ENCODE measurements around the gene SMS.

DNA sequence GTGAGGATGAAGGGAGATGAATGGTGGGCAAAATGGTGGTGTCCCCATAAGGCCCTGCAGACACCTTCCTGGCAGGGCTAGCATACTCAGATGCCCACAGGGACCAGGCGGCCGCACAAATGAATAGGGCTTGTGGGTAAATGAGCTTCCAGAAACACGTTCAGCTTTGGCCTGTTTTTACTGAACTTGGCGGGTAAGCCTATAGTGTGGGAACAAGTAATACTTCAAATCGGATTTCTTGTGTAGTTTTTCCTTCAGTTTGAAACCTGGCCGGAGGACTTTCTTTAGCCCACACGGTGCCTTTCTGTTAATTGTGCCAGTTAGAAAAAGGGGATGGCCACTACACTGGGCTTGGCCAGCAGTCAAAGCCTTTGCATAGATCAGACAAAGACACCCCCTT is 22.8 kb downstream of the SMS start:
- TF ChIP-seq, protein P1, sequence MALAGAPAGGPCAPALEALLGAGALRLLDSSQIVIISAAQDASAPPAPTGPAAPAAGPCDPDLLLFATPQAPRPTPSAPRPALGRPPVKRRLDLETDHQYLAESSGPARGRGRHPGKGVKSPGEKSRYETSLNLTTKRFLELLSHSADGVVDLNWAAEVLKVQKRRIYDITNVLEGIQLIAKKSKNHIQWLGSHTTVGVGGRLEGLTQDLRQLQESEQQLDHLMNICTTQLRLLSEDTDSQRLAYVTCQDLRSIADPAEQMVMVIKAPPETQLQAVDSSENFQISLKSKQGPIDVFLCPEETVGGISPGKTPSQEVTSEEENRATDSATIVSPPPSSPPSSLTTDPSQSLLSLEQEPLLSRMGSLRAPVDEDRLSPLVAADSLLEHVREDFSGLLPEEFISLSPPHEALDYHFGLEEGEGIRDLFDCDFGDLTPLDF (CRISPR knock-in tag; IDR thresholded peaks at IDR 0.05), result no peak
- TF ChIP-seq FOXK1 (CRISPR knock-in tag; IDR thresholded peaks at IDR 0.05) (no peak), ZBTB21 (CRISPR knock-in tag; IDR thresholded peaks at IDR 0.05; ENCODE audit: borderline replicate concordance) (no peak), ZNF416 (CRISPR knock-in tag; IDR thresholded peaks at IDR 0.05) (no peak), JUN (CRISPR knock-in tag; IDR thresholded peaks at IDR 0.05) (no peak), EMX1 (CRISPR knock-in tag; IDR thresholded peaks at IDR 0.05) (no peak), FOXP1 (CRISPR knock-in tag; IDR thresholded peaks at IDR 0.05; ENCODE audit: borderline replicate concordance) (no peak), NR2C2 (CRISPR knock-in tag; IDR thresholded peaks at IDR 0.05) (no peak), CREB1 (CRISPR knock-in tag; IDR thresholded peaks at IDR 0.05) (no peak)
- TF ChIP-seq, protein P2, sequence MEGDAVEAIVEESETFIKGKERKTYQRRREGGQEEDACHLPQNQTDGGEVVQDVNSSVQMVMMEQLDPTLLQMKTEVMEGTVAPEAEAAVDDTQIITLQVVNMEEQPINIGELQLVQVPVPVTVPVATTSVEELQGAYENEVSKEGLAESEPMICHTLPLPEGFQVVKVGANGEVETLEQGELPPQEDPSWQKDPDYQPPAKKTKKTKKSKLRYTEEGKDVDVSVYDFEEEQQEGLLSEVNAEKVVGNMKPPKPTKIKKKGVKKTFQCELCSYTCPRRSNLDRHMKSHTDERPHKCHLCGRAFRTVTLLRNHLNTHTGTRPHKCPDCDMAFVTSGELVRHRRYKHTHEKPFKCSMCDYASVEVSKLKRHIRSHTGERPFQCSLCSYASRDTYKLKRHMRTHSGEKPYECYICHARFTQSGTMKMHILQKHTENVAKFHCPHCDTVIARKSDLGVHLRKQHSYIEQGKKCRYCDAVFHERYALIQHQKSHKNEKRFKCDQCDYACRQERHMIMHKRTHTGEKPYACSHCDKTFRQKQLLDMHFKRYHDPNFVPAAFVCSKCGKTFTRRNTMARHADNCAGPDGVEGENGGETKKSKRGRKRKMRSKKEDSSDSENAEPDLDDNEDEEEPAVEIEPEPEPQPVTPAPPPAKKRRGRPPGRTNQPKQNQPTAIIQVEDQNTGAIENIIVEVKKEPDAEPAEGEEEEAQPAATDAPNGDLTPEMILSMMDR (IDR thresholded peaks at IDR 0.05), result no peak
- TF ChIP-seq, protein P3, sequence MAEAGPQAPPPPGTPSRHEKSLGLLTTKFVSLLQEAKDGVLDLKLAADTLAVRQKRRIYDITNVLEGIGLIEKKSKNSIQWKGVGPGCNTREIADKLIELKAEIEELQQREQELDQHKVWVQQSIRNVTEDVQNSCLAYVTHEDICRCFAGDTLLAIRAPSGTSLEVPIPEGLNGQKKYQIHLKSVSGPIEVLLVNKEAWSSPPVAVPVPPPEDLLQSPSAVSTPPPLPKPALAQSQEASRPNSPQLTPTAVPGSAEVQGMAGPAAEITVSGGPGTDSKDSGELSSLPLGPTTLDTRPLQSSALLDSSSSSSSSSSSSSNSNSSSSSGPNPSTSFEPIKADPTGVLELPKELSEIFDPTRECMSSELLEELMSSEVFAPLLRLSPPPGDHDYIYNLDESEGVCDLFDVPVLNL (CRISPR knock-in tag; IDR thresholded peaks at IDR 0.05; ENCODE audit: borderline replicate concordance, low read depth), result no peak
- TF ChIP-seq, protein P4, sequence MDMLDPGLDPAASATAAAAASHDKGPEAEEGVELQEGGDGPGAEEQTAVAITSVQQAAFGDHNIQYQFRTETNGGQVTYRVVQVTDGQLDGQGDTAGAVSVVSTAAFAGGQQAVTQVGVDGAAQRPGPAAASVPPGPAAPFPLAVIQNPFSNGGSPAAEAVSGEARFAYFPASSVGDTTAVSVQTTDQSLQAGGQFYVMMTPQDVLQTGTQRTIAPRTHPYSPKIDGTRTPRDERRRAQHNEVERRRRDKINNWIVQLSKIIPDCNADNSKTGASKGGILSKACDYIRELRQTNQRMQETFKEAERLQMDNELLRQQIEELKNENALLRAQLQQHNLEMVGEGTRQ (CRISPR knock-in tag; IDR thresholded peaks at IDR 0.05), result no peak
- TF ChIP-seq, protein P5, sequence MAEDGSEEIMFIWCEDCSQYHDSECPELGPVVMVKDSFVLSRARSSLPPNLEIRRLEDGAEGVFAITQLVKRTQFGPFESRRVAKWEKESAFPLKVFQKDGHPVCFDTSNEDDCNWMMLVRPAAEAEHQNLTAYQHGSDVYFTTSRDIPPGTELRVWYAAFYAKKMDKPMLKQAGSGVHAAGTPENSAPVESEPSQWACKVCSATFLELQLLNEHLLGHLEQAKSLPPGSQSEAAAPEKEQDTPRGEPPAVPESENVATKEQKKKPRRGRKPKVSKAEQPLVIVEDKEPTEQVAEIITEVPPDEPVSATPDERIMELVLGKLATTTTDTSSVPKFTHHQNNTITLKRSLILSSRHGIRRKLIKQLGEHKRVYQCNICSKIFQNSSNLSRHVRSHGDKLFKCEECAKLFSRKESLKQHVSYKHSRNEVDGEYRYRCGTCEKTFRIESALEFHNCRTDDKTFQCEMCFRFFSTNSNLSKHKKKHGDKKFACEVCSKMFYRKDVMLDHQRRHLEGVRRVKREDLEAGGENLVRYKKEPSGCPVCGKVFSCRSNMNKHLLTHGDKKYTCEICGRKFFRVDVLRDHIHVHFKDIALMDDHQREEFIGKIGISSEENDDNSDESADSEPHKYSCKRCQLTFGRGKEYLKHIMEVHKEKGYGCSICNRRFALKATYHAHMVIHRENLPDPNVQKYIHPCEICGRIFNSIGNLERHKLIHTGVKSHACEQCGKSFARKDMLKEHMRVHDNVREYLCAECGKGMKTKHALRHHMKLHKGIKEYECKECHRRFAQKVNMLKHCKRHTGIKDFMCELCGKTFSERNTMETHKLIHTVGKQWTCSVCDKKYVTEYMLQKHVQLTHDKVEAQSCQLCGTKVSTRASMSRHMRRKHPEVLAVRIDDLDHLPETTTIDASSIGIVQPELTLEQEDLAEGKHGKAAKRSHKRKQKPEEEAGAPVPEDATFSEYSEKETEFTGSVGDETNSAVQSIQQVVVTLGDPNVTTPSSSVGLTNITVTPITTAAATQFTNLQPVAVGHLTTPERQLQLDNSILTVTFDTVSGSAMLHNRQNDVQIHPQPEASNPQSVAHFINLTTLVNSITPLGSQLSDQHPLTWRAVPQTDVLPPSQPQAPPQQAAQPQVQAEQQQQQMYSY (CRISPR knock-in tag; IDR thresholded peaks at IDR 0.05), result no peak
- TF ChIP-seq, protein P6, sequence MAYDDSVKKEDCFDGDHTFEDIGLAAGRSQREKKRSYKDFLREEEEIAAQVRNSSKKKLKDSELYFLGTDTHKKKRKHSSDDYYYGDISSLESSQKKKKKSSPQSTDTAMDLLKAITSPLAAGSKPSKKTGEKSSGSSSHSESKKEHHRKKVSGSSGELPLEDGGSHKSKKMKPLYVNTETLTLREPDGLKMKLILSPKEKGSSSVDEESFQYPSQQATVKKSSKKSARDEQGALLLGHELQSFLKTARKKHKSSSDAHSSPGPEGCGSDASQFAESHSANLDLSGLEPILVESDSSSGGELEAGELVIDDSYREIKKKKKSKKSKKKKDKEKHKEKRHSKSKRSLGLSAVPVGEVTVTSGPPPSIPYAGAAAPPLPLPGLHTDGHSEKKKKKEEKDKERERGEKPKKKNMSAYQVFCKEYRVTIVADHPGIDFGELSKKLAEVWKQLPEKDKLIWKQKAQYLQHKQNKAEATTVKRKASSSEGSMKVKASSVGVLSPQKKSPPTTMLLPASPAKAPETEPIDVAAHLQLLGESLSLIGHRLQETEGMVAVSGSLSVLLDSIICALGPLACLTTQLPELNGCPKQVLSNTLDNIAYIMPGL (CRISPR knock-in tag; IDR thresholded peaks at IDR 0.05), result no peak

All from WTC11 (cell line).